Renal cortical epithelial cell (primary cell): ENCODE data around the gene SRPX. TPM values are rescaled to one million over a fixed set of nuclear protein-coding genes. Genes with fewer than 3 reads are reported as not detected.

Experiments
- DNase-seq: peaks from one replicate; pipeline ENCODE4 v3.0.0-alpha.2; 2011; ENCODE audit warnings: low read depth
- total RNA-seq: library from RNA; depleted of rRNA; stranded (reverse); fragments of >200 nt; gene quantifications from 2 replicates; pipeline ENCODE4 v1.2.3, GENCODE V29; 2014

Gene SRPX
- total RNA-seq, 1 donor from 2014 or later: 8.3 TPM

GRCh38 chrX:38211891-38212635, 8.6 kb downstream of the SRPX start:
- no peak for DNase-seq

GRCh38 chrX:38206542-38206941, 14.1 kb downstream of the SRPX start:
- DNase-seq: no peak

- DNase-seq: no peak
Measured at GRCh38 chrX:38206036-38206435, 14.6 kb downstream of the SRPX start.

GRCh38 chrX:38205039-38205438, 15.6 kb downstream of the SRPX start:
- no peak for DNase-seq

GRCh38 chrX:38192007-38192810, 28.5 kb downstream of the SRPX start:
- DNase-seq: peak; percentile 16

GRCh38 chrX:38189431-38190250, 31.0 kb downstream of the SRPX start:
- DNase-seq: no peak

- no peak for DNase-seq
Measured at GRCh38 chrX:38183596-38183995, 37.1 kb downstream of the SRPX start.

GRCh38 chrX:38181357-38181756, 39.3 kb downstream of the SRPX start:
- no peak for DNase-seq

GRCh38 chrX:38178396-38178795, 42.3 kb downstream of the SRPX start:
- no peak for DNase-seq

GRCh38 chrX:38175139-38175538, 45.5 kb downstream of the SRPX start:
- peak; percentile 29 for DNase-seq

- DNase-seq: no peak
Measured at GRCh38 chrX:38172596-38172995, 48.1 kb downstream of the SRPX start.

GRCh38 chrX:38170556-38170955, 50.1 kb downstream of the SRPX start:
- no peak for DNase-seq

- no peak for DNase-seq
Measured at GRCh38 chrX:38166478-38167083, 54.1 kb downstream of the SRPX start.

- no peak for DNase-seq
Measured at GRCh38 chrX:38165023-38165422, 55.6 kb downstream of the SRPX start.

GRCh38 chrX:38163193-38163592, 57.5 kb downstream of the SRPX start:
- no peak for DNase-seq

- DNase-seq: no peak
Measured at GRCh38 chrX:38156838-38157237, 63.8 kb downstream of the SRPX start.

- no peak for DNase-seq
Measured at GRCh38 chrX:38154818-38155217, 65.9 kb downstream of the SRPX start.

- DNase-seq: no peak
Measured at GRCh38 chrX:38154340-38154739, 66.3 kb downstream of the SRPX start.

GRCh38 chrX:38151441-38151840, 69.2 kb downstream of the SRPX start:
- peak; percentile 66 for DNase-seq

GRCh38 chrX:38150993-38151392, 69.7 kb downstream of the SRPX start:
- DNase-seq: no peak

- peak; percentile 29 for DNase-seq
Measured at GRCh38 chrX:38149016-38149415, 71.7 kb downstream of the SRPX start.

- peak; percentile 22 for DNase-seq
Measured at GRCh38 chrX:38142610-38143009, 78.1 kb downstream of the SRPX start.
